PC-9 (cell line): ENCODE results near the gene VWA5B2. TPM values are rescaled to one million over a fixed set of nuclear protein-coding genes. Genes with fewer than 3 reads are reported as not detected.
A peak's percentile ranks its signal among the peaks of the same experiment; 100 is the strongest.

ENCODE experiments used
- BruUV-seq: library from RNA; stranded (reverse); fragments of 400-500 nt; replicated peaks from 2 replicates; lab custom pipeline; 2021; lab: Mats Ljungman, UMichigan
- CTCF ChIA-PET: fragments of 300-600 bp; sonication (Branson Sonifier 250); formaldehyde crosslinking; loops from one replicate; lab custom pipeline; 2022; ENCODE audit warnings: antibody characterized with exemption; lab: Charles Lee
- POLR2A ChIA-PET: fragments of 300-600 bp; sonication (Branson Sonifier 250); formaldehyde crosslinking; loops from one replicate; lab custom pipeline; 2022; ENCODE audit warnings: antibody characterized with exemption; ENCODE audit not compliant: unreplicated experiment; lab: Charles Lee
- DNase-seq, 2 experiments: peaks; one replicate each; pipeline versions ENCODE4 v3.0.0 to v3.0.0-alpha.2; 2015 to 2022; ENCODE audit warnings: mixed read lengths in 1 of 2
- H2AFZ ChIP-seq: fragments of 200-600 bp; sonication (generic); 2 replicates; pipeline ENCODE4 v1.8.1; 2017; ENCODE audit warnings: antibody characterized with exemption
- H3F3A ChIP-seq: fragments of 200-600 bp; sonication (generic); 2 replicates; pipeline ENCODE4 v1.8.1; 2017; ENCODE audit warnings: antibody characterized with exemption, mild to moderate bottlenecking, low read depth; ENCODE audit not compliant: insufficient read depth
- H3K27ac ChIP-seq: fragments of 200-600 bp; sonication (generic); 2 replicates; pipeline ENCODE4 v1.6.1; 2016; ENCODE audit warnings: mixed run types
- H3K27me3 ChIP-seq: fragments of 200-600 bp; sonication (generic); 2 replicates; pipeline ENCODE4 v1.6.1; 2016; ENCODE audit warnings: low read depth, mixed run types; ENCODE audit not compliant: insufficient read depth
- H3K36me3 ChIP-seq: fragments of 200-600 bp; sonication (generic); 2 replicates; pipeline ENCODE4 v1.6.1; 2016; ENCODE audit warnings: low read depth, mixed run types
- H3K4me1 ChIP-seq: fragments of 200-600 bp; sonication (generic); replicated peaks from 2 replicates; pipeline ENCODE4 v1.6.1; 2016; ENCODE audit warnings: mixed run types; ENCODE audit not compliant: insufficient read depth
- H3K4me2 ChIP-seq: fragments of 200-600 bp; sonication (generic); 2 replicates; pipeline ENCODE4 v1.6.1; 2017; ENCODE audit warnings: mixed run types
- H3K4me3 ChIP-seq: fragments of 200-600 bp; sonication (generic); 2 replicates; pipeline ENCODE4 v1.6.1; 2016; ENCODE audit warnings: mixed run types
- H3K79me2 ChIP-seq: fragments of 200-600 bp; sonication (generic); 2 replicates; pipeline ENCODE4 v1.6.1; 2017; ENCODE audit warnings: low read depth, mixed run types
- H3K9me2 ChIP-seq: fragments of 200-600 bp; sonication (generic); 2 replicates; pipeline ENCODE4 v1.8.1; 2017; ENCODE audit warnings: mild to moderate bottlenecking; ENCODE audit not compliant: insufficient read depth
- H3K9me3 ChIP-seq: fragments of 200-600 bp; sonication (generic); 2 replicates; pipeline ENCODE4 v1.8.1; 2016; ENCODE audit warnings: low read depth; ENCODE audit not compliant: insufficient read depth
- H4K20me1 ChIP-seq: fragments of 200-600 bp; sonication (generic); 2 replicates; pipeline ENCODE4 v1.8.1; 2017; ENCODE audit not compliant: insufficient read depth
- CTCF ChIP-seq: fragments of 200-600 bp; sonication (generic); conservative IDR thresholded peaks from 2 replicates; pipeline ENCODE4 v1.6.1; 2017; ENCODE audit warnings: mixed run types, antibody characterized with exemption, mild to moderate bottlenecking, moderate library complexity
- EZH2 ChIP-seq: fragments of 200-600 bp; sonication (generic); IDR thresholded peaks from 2 replicates; pipeline ENCODE4 v1.8.0; 2017; ENCODE audit warnings: antibody characterized with exemption, low read depth
- intact Hi-C: fragments of 100-400 bp; cut with micrococcal nuclease; formaldehyde crosslinking; loops from one replicate; pipeline ENCODE4 v1.10.0; 2022; ENCODE audit not compliant: unreplicated experiment
- total RNA-seq: library from RNA; stranded (reverse); gene quantifications from 2 replicates; pipeline ENCODE4 v1.2.3, GENCODE V29; 2021

VWA5B2 gene
- total RNA-seq, 1 experiment from 2014 or later: 0.76 TPM

- Histone ChIP-seq H3K9me2 (no peaks in the 10 kb centered on the region), H3F3A (peaks cover 28% of the 10 kb centered on the region), H3K9me3 (no peaks in the 10 kb centered on the region), H3K27ac (no peak overlapping the region), H3K4me2 (no peak overlapping the region), H3K36me3 (peaks cover 24% of the 10 kb centered on the region; the same call in 1 of the 2 replicates), H3K79me2 (no peaks in the 10 kb centered on the region), H3K4me1 (peaks cover 7% of the 10 kb centered on the region; the same call in 1 of the 2 replicates), H3K4me3 (no peak overlapping the region), H2AFZ (no peak overlapping the region), H3K27me3 (no peaks in the 10 kb centered on the region), H4K20me1 (peaks cover 17% of the 10 kb centered on the region)
- CTCF ChIA-PET: interaction anchor here (0.6 kb wide), 1 partner anchor 19 kb away, joined by 4 read pairs; no protein-coding TSS in a partner anchor
- TF ChIP-seq EZH2: no peak
- TF ChIP-seq CTCF: no peak
- TSS peak; percentile 28 for BruUV-seq
- POLR2A ChIA-PET: interaction anchor here (0.5 to 0.6 kb wide), 2 partner anchors 60 kb away, joined by 3 read pairs; no protein-coding TSS in a partner anchor
- DNase-seq: no peak
- intact Hi-C loops: loop anchor here (2.0 to 5.0 kb wide), 4 partner anchors 53 to 222 kb away; partner anchors contain the start of genes ABCC5 and ABCF3
These were observed 10.3 kb downstream of the VWA5B2 start for GRCh38 chr3:184239708-184240107.

GRCh38 chr3:184240384-184241140, 11.2 kb downstream of the VWA5B2 start:
- CTCF ChIA-PET: interaction anchor here (0.6 to 1.5 kb wide), 5 partner anchors 13 to 167 kb away, joined by 3 to 7 read pairs (median 4); no protein-coding TSS in a partner anchor
- Histone ChIP-seq H3K36me3 (peaks cover 32% of the 10 kb centered on the region), H4K20me1 (peaks cover 20% of the 10 kb centered on the region), H2AFZ (no peak overlapping the region), H3K27ac (no peak overlapping the region), H3K27me3 (no peaks in the 10 kb centered on the region), H3K79me2 (peaks cover 6% of the 10 kb centered on the region; the same call in 1 of the 2 replicates), H3F3A (peaks cover 36% of the 10 kb centered on the region), H3K9me3 (no peaks in the 10 kb centered on the region), H3K9me2 (no peaks in the 10 kb centered on the region), H3K4me2 (peak overlapping the region; percentile 51; the same call in 1 of the 2 replicates), H3K4me1 (0 out of 2 replicates have a peak, but pooled peaks cover 7% of the 10 kb centered on the region), H3K4me3 (no peak overlapping the region)
- POLR2A ChIA-PET: interaction anchor here (0.5 to 0.6 kb wide), 5 partner anchors 59 to 234 kb away, joined by 3 to 18 read pairs (median 3); no protein-coding TSS in a partner anchor
- DNase-seq: peak in 1 of 2 experiments; percentile 35
- BruUV-seq: no TSS peak
- intact Hi-C loops: loop anchor here (2.0 to 5.0 kb wide), 4 partner anchors 54 to 223 kb away; partner anchors contain the start of genes ABCC5 and ABCF3
- TF ChIP-seq EZH2 (no peak), CTCF (no peak)

- Histone ChIP-seq H3K4me2 (peak overlapping the region; percentile 51), H3K27me3 (no peaks in the 10 kb centered on the region), H3K79me2 (peaks cover 11% of the 10 kb centered on the region), H3K36me3 (peaks cover 38% of the 10 kb centered on the region), H3K4me1 (0 out of 2 replicates have a peak, but pooled peaks cover 7% of the 10 kb centered on the region), H3K4me3 (no peak overlapping the region; the same call in 1 of the 2 replicates), H3K27ac (no peak overlapping the region), H4K20me1 (peaks cover 23% of the 10 kb centered on the region), H3K9me2 (no peaks in the 10 kb centered on the region), H3K9me3 (no peaks in the 10 kb centered on the region), H3F3A (peaks cover 40% of the 10 kb centered on the region), H2AFZ (no peak overlapping the region)
- DNase-seq: no peak
- no TSS peak for BruUV-seq
- CTCF ChIA-PET: interaction anchor here (0.6 to 1.5 kb wide), 4 partner anchors 13 to 167 kb away, joined by 4 to 7 read pairs (median 6); no protein-coding TSS in a partner anchor
- POLR2A ChIA-PET: interaction anchor here (0.5 kb wide), 1 partner anchor 235 kb away, joined by 3 read pairs; no protein-coding TSS in a partner anchor
- TF ChIP-seq CTCF (no peak), EZH2 (no peak)
- intact Hi-C loops: loop anchor here (2.0 to 5.0 kb wide), 4 partner anchors 54 to 224 kb away; partner anchors contain the start of genes ABCC5 and ABCF3
These were observed 11.7 kb downstream of the VWA5B2 start for GRCh38 chr3:184241141-184241446.
